ENCODE results near the gene XPO5. TPM values are rescaled to one million over a fixed set of nuclear protein-coding genes. Genes with fewer than 3 reads are reported as not detected.

XPO5 gene
- total RNA-seq, 3 donors from 2014 or later (not counting 1 experiment from before 2014, with no cell fraction given): 47.6 to 54.6 (median 48.7) TPM

DNA sequence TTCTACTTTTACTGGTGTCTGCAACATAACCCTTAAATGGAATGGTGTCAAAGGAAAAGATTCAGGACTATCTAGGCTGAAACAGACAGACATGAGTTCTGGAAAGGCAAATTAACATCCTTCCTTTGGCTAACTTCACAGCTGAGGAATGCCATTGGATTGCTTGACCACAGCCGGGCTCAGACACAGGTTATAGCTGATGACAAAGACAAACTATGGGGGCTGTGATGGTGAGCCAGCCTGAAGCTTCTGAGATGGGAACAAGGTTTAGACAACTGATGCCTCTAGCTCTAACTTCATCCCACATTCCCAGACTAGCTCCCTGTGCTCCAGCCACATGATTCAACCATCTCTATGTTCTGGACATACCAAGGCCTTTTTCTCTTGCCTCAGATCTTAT lies 43.6 kb downstream of the XPO5 start:
- H3K27ac Mint-ChIP-seq: no peak overlapping the region
- Histone ChIP-seq H3K36me3 (ENCODE audit: control insufficient read depth, insufficient read depth, low read length) (peaks cover 40% of the 10 kb centered on the region), H3K4me1 (ENCODE audit: control insufficient read depth, insufficient read depth, low read length) (no peaks in the 10 kb centered on the region), H3K9me3 (ENCODE audit: control insufficient read depth, insufficient read depth, low read length) (no peaks in the 10 kb centered on the region), H3K27ac (ENCODE audit: low read length) (no peak overlapping the region), H3K4me3 (ENCODE audit: low read length) (no peak overlapping the region), H3K27me3 (ENCODE audit: control insufficient read depth, insufficient read depth, low read length) (no peaks in the 10 kb centered on the region)
- TF ChIP-seq, protein P1, sequence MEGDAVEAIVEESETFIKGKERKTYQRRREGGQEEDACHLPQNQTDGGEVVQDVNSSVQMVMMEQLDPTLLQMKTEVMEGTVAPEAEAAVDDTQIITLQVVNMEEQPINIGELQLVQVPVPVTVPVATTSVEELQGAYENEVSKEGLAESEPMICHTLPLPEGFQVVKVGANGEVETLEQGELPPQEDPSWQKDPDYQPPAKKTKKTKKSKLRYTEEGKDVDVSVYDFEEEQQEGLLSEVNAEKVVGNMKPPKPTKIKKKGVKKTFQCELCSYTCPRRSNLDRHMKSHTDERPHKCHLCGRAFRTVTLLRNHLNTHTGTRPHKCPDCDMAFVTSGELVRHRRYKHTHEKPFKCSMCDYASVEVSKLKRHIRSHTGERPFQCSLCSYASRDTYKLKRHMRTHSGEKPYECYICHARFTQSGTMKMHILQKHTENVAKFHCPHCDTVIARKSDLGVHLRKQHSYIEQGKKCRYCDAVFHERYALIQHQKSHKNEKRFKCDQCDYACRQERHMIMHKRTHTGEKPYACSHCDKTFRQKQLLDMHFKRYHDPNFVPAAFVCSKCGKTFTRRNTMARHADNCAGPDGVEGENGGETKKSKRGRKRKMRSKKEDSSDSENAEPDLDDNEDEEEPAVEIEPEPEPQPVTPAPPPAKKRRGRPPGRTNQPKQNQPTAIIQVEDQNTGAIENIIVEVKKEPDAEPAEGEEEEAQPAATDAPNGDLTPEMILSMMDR (IDR thresholded peaks at IDR 0.05): no peak
- DNase-seq (no peak), ATAC-seq (no peak)
- no peaks in the 10 kb centered on the region for H3K27me3 Mint-ChIP-seq (ENCODE audit: low read depth in 2 of 2)
- no peak overlapping the region for H3K4me3 Mint-ChIP-seq
- intact Hi-C loops (cut with micrococcal nuclease): no loop called here
- H3K9me3 Mint-ChIP-seq: no peaks in the 10 kb centered on the region
- H3K36me3 Mint-ChIP-seq: peaks cover 14% of the 10 kb centered on the region
- 80% methylated on average over 1 of the region's 1 CpG for WGBS (ENCODE audit: insufficient coverage)
- H3K4me1 Mint-ChIP-seq: no peaks in the 10 kb centered on the region

DNA sequence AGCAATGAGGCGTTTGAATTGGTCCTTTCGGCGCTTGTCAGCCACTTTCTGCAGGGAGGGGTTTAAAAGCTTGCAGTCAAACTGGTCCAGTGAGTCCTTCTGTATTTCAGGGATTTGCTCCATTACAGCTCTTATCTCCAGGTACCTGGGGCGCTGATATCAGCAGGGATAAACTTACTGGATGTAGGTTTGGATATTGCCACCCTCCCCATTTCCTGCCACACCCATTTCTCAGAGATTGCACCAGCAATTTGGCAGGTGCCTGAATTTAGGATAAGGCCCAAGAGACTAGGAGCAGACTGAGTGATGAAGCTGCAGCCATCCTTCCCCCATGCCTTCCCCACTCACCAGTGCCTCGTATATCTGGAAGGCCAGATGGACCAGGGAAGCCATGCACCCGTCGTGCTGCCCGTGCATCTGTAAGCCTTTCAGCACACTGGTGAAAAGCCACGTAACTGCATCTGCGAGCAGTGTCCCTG lies 51.3 kb downstream of the XPO5 start:
- H3K9me3 Mint-ChIP-seq: no peaks in the 10 kb centered on the region

DNA sequence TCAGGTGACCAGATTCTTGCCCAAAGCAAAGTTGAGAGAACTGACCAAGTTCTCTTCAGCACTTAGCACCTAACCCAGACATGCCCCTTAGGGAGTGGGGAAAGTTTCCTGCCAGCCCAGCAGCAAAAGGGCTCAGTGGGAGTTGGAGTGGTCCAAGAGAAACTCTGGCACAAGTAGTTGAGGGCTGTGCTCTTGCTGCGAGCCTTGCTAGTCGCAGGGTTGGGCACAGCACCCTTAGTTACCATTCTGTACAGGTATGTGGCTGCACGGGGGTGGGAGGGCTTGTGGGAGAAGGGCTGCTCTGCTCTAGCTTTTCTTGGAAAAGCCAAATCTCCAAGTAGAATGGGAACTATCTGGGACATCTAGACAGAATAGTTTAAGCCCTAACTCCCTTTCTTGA lies 52.6 kb downstream of the XPO5 start:
- no peak overlapping the region for H3K4me3 Mint-ChIP-seq
- ATAC-seq (no peak), DNase-seq (no peak)
- H3K27me3 Mint-ChIP-seq (ENCODE audit: low read depth in 2 of 2): no peaks in the 10 kb centered on the region
- no peaks in the 10 kb centered on the region for H3K4me1 Mint-ChIP-seq
- no peak overlapping the region for H3K4me3 ChIP-seq (ENCODE audit: low read length)
- H3K27ac ChIP-seq (ENCODE audit: low read length): no peak overlapping the region
- peaks cover 89% of the 10 kb centered on the region for H3K36me3 ChIP-seq (ENCODE audit: control insufficient read depth, insufficient read depth, low read length)
- no peaks in the 10 kb centered on the region for H3K9me3 Mint-ChIP-seq
- no peak overlapping the region for H3K27ac Mint-ChIP-seq
- intact Hi-C loops (cut with micrococcal nuclease): no loop called here
- TF ChIP-seq, protein P1 (IDR thresholded peaks at IDR 0.05): no peak
- H3K9me3 ChIP-seq (ENCODE audit: control insufficient read depth, insufficient read depth, low read length): no peaks in the 10 kb centered on the region
- no peaks in the 10 kb centered on the region for H3K4me1 ChIP-seq (ENCODE audit: control insufficient read depth, insufficient read depth, low read length)
- H3K27me3 ChIP-seq (ENCODE audit: control insufficient read depth, insufficient read depth, low read length): no peaks in the 10 kb centered on the region
- peaks cover 8% of the 10 kb centered on the region for H3K36me3 Mint-ChIP-seq
- 96% methylated on average over 3 of the region's 3 CpGs for WGBS (ENCODE audit: insufficient coverage)

More for the DNA sequence above, 51.3 kb downstream of the XPO5 start:
- H3K4me3 ChIP-seq (ENCODE audit: low read length): no peak overlapping the region
- no peaks in the 10 kb centered on the region for H3K9me3 ChIP-seq (ENCODE audit: control insufficient read depth, insufficient read depth, low read length)
- ATAC-seq: no peak
- H3K27ac ChIP-seq (ENCODE audit: low read length): no peak overlapping the region
- TF ChIP-seq, protein P1 (IDR thresholded peaks at IDR 0.05): no peak
- WGBS (ENCODE audit: insufficient coverage): 90% methylated on average over 10 of the region's 10 CpGs
- no peaks in the 10 kb centered on the region for H3K4me1 ChIP-seq (ENCODE audit: control insufficient read depth, insufficient read depth, low read length)
- Mint-ChIP-seq H3K27me3 (ENCODE audit: low read depth in 2 of 2) (no peaks in the 10 kb centered on the region), H3K4me3 (no peak overlapping the region), H3K27ac (no peak overlapping the region), H3K4me1 (no peaks in the 10 kb centered on the region), H3K36me3 (peaks cover 8% of the 10 kb centered on the region)
- intact Hi-C loops (cut with micrococcal nuclease): no loop called here
- H3K36me3 ChIP-seq (ENCODE audit: control insufficient read depth, insufficient read depth, low read length): peaks cover 92% of the 10 kb centered on the region
- H3K27me3 ChIP-seq (ENCODE audit: control insufficient read depth, insufficient read depth, low read length): no peaks in the 10 kb centered on the region
- no peak for DNase-seq

DNA sequence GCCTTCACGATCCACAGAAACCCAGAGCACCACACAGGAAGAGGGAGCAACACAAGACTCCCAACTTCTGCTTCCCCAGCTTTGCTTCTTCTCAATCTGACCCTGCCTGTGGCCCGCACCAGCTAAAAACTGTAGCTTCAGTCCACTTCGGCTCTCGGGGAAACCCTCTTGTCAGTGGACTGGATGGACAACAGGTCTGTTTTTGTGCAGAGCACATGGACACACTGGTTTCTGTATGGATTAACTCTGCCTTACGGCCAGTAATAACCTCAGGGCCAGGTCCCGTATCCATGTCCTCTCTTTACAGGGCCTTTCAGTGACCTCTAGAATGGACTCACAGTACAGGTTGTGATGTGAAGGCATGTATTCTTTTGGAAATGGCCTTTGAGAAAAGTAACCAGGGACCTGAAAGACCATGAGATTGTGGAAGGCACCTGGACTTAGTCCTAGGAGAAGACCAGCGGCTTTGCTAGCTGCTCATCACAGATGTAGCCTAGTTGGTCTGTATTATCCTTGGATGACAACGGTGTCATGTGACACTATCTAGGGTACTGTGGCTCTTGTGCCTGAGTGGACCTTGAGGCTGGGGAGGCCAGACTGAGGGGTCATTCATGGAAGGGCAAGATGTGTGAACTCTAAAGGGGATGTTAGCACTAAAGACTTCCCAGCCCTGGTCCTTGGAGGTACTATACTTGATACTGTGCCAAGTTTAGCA lies 53.1 kb downstream of the XPO5 start:
- 93% methylated on average over 8 of the region's 8 CpGs for WGBS (ENCODE audit: insufficient coverage)
- no peaks in the 10 kb centered on the region for H3K27me3 Mint-ChIP-seq (ENCODE audit: low read depth in 2 of 2)
- TF ChIP-seq, protein P1 (IDR thresholded peaks at IDR 0.05): no peak
- Histone ChIP-seq H3K36me3 (ENCODE audit: control insufficient read depth, insufficient read depth, low read length) (peaks cover 83% of the 10 kb centered on the region), H3K9me3 (ENCODE audit: control insufficient read depth, insufficient read depth, low read length) (no peaks in the 10 kb centered on the region), H3K4me3 (ENCODE audit: low read length) (no peak overlapping the region), H3K27me3 (ENCODE audit: control insufficient read depth, insufficient read depth, low read length) (no peaks in the 10 kb centered on the region), H3K27ac (ENCODE audit: low read length) (no peak overlapping the region), H3K4me1 (ENCODE audit: control insufficient read depth, insufficient read depth, low read length) (peaks cover 4% of the 10 kb centered on the region)
- no peaks in the 10 kb centered on the region for H3K4me1 Mint-ChIP-seq
- DNase-seq (no peak), ATAC-seq (no peak)
- no peaks in the 10 kb centered on the region for H3K9me3 Mint-ChIP-seq
- intact Hi-C loops (cut with micrococcal nuclease): no loop called here
- H3K4me3 Mint-ChIP-seq: no peak overlapping the region
- H3K36me3 Mint-ChIP-seq: peaks cover 8% of the 10 kb centered on the region
- H3K27ac Mint-ChIP-seq: no peak overlapping the region

All from natural killer cell (primary cell).